GM23338 (cell line): Measurements from ENCODE around the gene PYGB. TPM values are rescaled to one million over a fixed set of nuclear protein-coding genes. Genes with fewer than 3 reads are reported as not detected.

Experiments
- ATAC-seq: fragments of 200-7000 bp; cut with Tn5 transposase; 3 replicates; pipeline ENCODE4 v1.9.1; 2020
- DNase-seq: peaks from one replicate; pipeline ENCODE4 v3.0.0-alpha.2; 2015; ENCODE audit warnings: low spot score
- H2AFZ ChIP-seq: fragments of 200-600 bp; sonication (generic); 2 replicates; pipeline ENCODE4 v1.8.0; 2016; ENCODE audit warnings: antibody characterized with exemption, mild to moderate bottlenecking, moderate library complexity
- H3F3A ChIP-seq: fragments of 200-600 bp; sonication (generic); replicated peaks from 2 replicates; pipeline ENCODE4 v1.8.0; 2017; ENCODE audit warnings: antibody characterized with exemption, mixed run types, low read depth
- H3K27ac ChIP-seq: fragments of 200-600 bp; sonication (generic); 2 replicates; pipeline ENCODE4 v1.6.1; 2016; ENCODE audit warnings: low read depth
- H3K27me3 ChIP-seq: fragments of 200-600 bp; sonication (generic); 2 replicates; pipeline ENCODE4 v1.8.0; 2016; ENCODE audit warnings: mild to moderate bottlenecking, mixed run types, moderate library complexity; ENCODE audit not compliant: insufficient read depth
- H3K36me3 ChIP-seq: fragments of 200-600 bp; sonication (generic); 2 replicates; pipeline ENCODE4 v1.8.0; 2016; ENCODE audit warnings: mild to moderate bottlenecking; ENCODE audit not compliant: insufficient read depth
- H3K4me1 ChIP-seq: fragments of 200-600 bp; sonication (generic); 2 replicates; pipeline ENCODE4 v1.8.0; 2016; ENCODE audit warnings: mild to moderate bottlenecking, moderate library complexity; ENCODE audit not compliant: insufficient read depth
- H3K4me2 ChIP-seq: fragments of 200-600 bp; sonication (generic); 2 replicates; pipeline ENCODE4 v1.7.1; 2017; ENCODE audit warnings: mixed run types
- H3K4me3 ChIP-seq: fragments of 200-600 bp; sonication (generic); 2 replicates; pipeline ENCODE4 v1.6.1; 2016; ENCODE audit warnings: mixed run types
- H3K79me2 ChIP-seq: fragments of 200-600 bp; sonication (generic); replicated peaks from 2 replicates; pipeline ENCODE4 v1.8.0; 2017; ENCODE audit warnings: mild to moderate bottlenecking; ENCODE audit not compliant: insufficient read depth
- H3K9me2 ChIP-seq: fragments of 200-600 bp; sonication (generic); 2 replicates; pipeline ENCODE4 v1.8.0; 2017; ENCODE audit not compliant: insufficient read depth
- H4K20me1 ChIP-seq: fragments of 200-600 bp; sonication (generic); replicated peaks from 2 replicates; pipeline ENCODE4 v1.8.0; 2017; ENCODE audit warnings: mild to moderate bottlenecking; ENCODE audit not compliant: insufficient read depth
- H3K27ac Mint-ChIP-seq: 2 replicates; pipeline ENCODE4 v1.8.0; 2020; ENCODE audit warnings: inconsistent platforms, mild to moderate bottlenecking, moderate library complexity, mixed read lengths
- H3K27me3 Mint-ChIP-seq: 3 replicates; pipeline ENCODE4 v1.8.0; 2022; ENCODE audit warnings: low read depth, mild to moderate bottlenecking, moderate library complexity, mixed read lengths, inconsistent platforms; ENCODE audit not compliant: insufficient read depth, poor library complexity
- H3K36me3 Mint-ChIP-seq: 3 replicates; pipeline ENCODE4 v1.8.0; 2021; ENCODE audit warnings: low read depth, mild to moderate bottlenecking, inconsistent platforms, moderate library complexity, mixed read lengths
- H3K4me1 Mint-ChIP-seq: 3 replicates; pipeline ENCODE4 v1.8.0; 2020; ENCODE audit warnings: mild to moderate bottlenecking, inconsistent platforms, mixed read lengths
- H3K4me3 Mint-ChIP-seq: 3 replicates; pipeline ENCODE4 v1.8.0; 2021; ENCODE audit warnings: moderate library complexity, mild to moderate bottlenecking, inconsistent platforms, mixed read lengths
- H3K9me3 Mint-ChIP-seq: 3 replicates; pipeline ENCODE4 v1.8.0; 2020; ENCODE audit warnings: moderate library complexity, mild to moderate bottlenecking, inconsistent platforms, mixed read lengths
- CREB1 ChIP-seq: fragments of 250-450 bp; sonication (Bioruptor Pico); IDR thresholded peaks from 2 replicates; pipeline ENCODE4 v1.5.0; 2020; ENCODE audit warnings: low read depth, mild to moderate bottlenecking, moderate library complexity
- EZH2 ChIP-seq: fragments of 200-600 bp; sonication (generic); IDR thresholded peaks from one replicate; pipeline ENCODE4 v1.8.0; 2017; ENCODE audit warnings: antibody characterized with exemption, mild to moderate bottlenecking, low read depth; ENCODE audit not compliant: unreplicated experiment
- EZH2phosphoT487 ChIP-seq: fragments of 200-600 bp; sonication (generic); IDR thresholded peaks from one replicate; pipeline ENCODE4 v1.8.1; 2018; ENCODE audit warnings: antibody characterized with exemption; ENCODE audit not compliant: unreplicated experiment
- JUNB ChIP-seq: IDR thresholded peaks from one replicate; pipeline ENCODE4 v1.6.1; 2016; ENCODE audit warnings: antibody characterized with exemption; ENCODE audit not compliant: unreplicated experiment
- NANOG ChIP-seq: IDR thresholded peaks from 2 replicates; pipeline ENCODE4 v1.6.1; 2016; ENCODE audit warnings: antibody characterized with exemption, borderline replicate concordance
- POLR2AphosphoS5 ChIP-seq: IDR thresholded peaks from 2 replicates; pipeline ENCODE4 v1.6.1; 2016; ENCODE audit warnings: antibody characterized with exemption, low read depth
- STAT1 ChIP-seq: IDR thresholded peaks from one replicate; pipeline ENCODE4 v1.6.1; 2016; ENCODE audit warnings: antibody characterized with exemption; ENCODE audit not compliant: unreplicated experiment
- ZNF114 ChIP-seq: fragments of 250-450 bp; sonication (Bioruptor Pico); IDR thresholded peaks from 2 replicates; pipeline ENCODE4 v1.5.0; 2020; ENCODE audit warnings: mild to moderate bottlenecking, moderate library complexity
- ZNF331 ChIP-seq: fragments of 250-450 bp; sonication (Bioruptor Pico); IDR thresholded peaks from 2 replicates; pipeline ENCODE4 v1.5.0; 2020; ENCODE audit warnings: low read depth, mild to moderate bottlenecking, moderate library complexity
- polyA plus RNA-seq: library from polyadenylated mRNA; unstranded; fragments of >200 nt; fragmentation: Nextera tagmentation; extraction: Ambion mirVana; gene quantifications from 2 replicates; pipeline ENCODE4 v1.2.1, GENCODE V29; 2016
- total RNA-seq: library from RNA; depleted of rRNA; stranded (reverse); fragments of >200 nt; shearing (Covaris generic); gene quantifications from 2 replicates; pipeline ENCODE4 v1.2.3, GENCODE V29; 2014
- TF ChIP-seq, protein P1 (sequence below): IDR thresholded peaks from 2 replicates; pipeline ENCODE4 v1.6.1; 2016; ENCODE audit warnings: antibody characterized with exemption
- TF ChIP-seq, protein P2 (sequence below): IDR thresholded peaks from one replicate; pipeline ENCODE4 v1.6.1; 2018; ENCODE audit warnings: antibody characterized with exemption; ENCODE audit not compliant: unreplicated experiment
- TF ChIP-seq, protein P3 (sequence below): fragments of 250-450 bp; sonication (Bioruptor Pico); IDR thresholded peaks from 2 replicates; pipeline ENCODE4 v1.5.0; 2020; ENCODE audit warnings: mild to moderate bottlenecking, moderate library complexity
- TF ChIP-seq, protein P4 (sequence below), 2 experiments: fragments of 200-600 bp in 1 of 2; sonication (generic) in 1 of 2; conservative IDR thresholded peaks; 2 replicates each; pipeline versions ENCODE4 v1.5.1 to v1.6.1; 2016 to 2017; ENCODE audit warnings: antibody characterized with exemption in 2 of 2, low read depth in 2 of 2, mild to moderate bottlenecking in 2 of 2, moderate library complexity in 1 of 2

Gene PYGB
- total and polyA plus RNA-seq, 2 experiments from 2014 or later = 15.6 to 64.0 TPM

DNA sequence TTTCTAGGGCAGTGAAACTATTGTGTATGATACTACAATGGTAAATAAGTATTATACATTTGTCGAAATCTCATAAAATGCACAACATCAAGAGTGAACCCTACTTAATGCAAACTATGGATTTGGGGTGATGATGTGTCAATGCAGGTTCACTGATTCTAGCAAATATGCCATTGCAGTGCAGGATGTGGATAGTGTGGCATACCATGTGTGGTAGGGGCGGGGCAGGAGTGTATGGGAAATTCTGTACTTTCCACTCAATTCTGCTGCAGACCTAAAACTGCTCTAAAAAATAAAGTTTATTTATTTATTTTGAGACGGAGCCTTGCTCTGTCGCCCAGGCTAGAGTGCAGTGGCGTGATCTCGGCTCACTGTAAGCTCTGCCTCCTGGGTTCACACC is 98.5 kb downstream of the PYGB start:
- peaks cover 14% of the 10 kb centered on the region for H3K36me3 Mint-ChIP-seq
- H3K4me1 ChIP-seq = peaks cover 9% of the 10 kb centered on the region; the same call in 1 of the 2 replicates
- no peaks in the 10 kb centered on the region for H3K9me3 Mint-ChIP-seq
- no peak overlapping the region for H3K4me3 Mint-ChIP-seq
- H3K4me2 ChIP-seq = no peak overlapping the region
- H3K27me3 Mint-ChIP-seq = no peaks in the 10 kb centered on the region
- TF ChIP-seq, protein P1, sequence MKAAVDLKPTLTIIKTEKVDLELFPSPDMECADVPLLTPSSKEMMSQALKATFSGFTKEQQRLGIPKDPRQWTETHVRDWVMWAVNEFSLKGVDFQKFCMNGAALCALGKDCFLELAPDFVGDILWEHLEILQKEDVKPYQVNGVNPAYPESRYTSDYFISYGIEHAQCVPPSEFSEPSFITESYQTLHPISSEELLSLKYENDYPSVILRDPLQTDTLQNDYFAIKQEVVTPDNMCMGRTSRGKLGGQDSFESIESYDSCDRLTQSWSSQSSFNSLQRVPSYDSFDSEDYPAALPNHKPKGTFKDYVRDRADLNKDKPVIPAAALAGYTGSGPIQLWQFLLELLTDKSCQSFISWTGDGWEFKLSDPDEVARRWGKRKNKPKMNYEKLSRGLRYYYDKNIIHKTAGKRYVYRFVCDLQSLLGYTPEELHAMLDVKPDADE = no peak
- TF ChIP-seq, protein P2, sequence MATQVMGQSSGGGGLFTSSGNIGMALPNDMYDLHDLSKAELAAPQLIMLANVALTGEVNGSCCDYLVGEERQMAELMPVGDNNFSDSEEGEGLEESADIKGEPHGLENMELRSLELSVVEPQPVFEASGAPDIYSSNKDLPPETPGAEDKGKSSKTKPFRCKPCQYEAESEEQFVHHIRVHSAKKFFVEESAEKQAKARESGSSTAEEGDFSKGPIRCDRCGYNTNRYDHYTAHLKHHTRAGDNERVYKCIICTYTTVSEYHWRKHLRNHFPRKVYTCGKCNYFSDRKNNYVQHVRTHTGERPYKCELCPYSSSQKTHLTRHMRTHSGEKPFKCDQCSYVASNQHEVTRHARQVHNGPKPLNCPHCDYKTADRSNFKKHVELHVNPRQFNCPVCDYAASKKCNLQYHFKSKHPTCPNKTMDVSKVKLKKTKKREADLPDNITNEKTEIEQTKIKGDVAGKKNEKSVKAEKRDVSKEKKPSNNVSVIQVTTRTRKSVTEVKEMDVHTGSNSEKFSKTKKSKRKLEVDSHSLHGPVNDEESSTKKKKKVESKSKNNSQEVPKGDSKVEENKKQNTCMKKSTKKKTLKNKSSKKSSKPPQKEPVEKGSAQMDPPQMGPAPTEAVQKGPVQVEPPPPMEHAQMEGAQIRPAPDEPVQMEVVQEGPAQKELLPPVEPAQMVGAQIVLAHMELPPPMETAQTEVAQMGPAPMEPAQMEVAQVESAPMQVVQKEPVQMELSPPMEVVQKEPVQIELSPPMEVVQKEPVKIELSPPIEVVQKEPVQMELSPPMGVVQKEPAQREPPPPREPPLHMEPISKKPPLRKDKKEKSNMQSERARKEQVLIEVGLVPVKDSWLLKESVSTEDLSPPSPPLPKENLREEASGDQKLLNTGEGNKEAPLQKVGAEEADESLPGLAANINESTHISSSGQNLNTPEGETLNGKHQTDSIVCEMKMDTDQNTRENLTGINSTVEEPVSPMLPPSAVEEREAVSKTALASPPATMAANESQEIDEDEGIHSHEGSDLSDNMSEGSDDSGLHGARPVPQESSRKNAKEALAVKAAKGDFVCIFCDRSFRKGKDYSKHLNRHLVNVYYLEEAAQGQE = no peak
- TF ChIP-seq CREB1 (CRISPR knock-in tag) (no peak), STAT1 (no peak), NANOG (no peak), EZH2 (no peak), EZH2phosphoT487 (no peak), ZNF114 (no peak), ZNF331 (CRISPR knock-in tag) (no peak), JUNB (no peak), POLR2AphosphoS5 (no peak)
- TF ChIP-seq, protein P3, sequence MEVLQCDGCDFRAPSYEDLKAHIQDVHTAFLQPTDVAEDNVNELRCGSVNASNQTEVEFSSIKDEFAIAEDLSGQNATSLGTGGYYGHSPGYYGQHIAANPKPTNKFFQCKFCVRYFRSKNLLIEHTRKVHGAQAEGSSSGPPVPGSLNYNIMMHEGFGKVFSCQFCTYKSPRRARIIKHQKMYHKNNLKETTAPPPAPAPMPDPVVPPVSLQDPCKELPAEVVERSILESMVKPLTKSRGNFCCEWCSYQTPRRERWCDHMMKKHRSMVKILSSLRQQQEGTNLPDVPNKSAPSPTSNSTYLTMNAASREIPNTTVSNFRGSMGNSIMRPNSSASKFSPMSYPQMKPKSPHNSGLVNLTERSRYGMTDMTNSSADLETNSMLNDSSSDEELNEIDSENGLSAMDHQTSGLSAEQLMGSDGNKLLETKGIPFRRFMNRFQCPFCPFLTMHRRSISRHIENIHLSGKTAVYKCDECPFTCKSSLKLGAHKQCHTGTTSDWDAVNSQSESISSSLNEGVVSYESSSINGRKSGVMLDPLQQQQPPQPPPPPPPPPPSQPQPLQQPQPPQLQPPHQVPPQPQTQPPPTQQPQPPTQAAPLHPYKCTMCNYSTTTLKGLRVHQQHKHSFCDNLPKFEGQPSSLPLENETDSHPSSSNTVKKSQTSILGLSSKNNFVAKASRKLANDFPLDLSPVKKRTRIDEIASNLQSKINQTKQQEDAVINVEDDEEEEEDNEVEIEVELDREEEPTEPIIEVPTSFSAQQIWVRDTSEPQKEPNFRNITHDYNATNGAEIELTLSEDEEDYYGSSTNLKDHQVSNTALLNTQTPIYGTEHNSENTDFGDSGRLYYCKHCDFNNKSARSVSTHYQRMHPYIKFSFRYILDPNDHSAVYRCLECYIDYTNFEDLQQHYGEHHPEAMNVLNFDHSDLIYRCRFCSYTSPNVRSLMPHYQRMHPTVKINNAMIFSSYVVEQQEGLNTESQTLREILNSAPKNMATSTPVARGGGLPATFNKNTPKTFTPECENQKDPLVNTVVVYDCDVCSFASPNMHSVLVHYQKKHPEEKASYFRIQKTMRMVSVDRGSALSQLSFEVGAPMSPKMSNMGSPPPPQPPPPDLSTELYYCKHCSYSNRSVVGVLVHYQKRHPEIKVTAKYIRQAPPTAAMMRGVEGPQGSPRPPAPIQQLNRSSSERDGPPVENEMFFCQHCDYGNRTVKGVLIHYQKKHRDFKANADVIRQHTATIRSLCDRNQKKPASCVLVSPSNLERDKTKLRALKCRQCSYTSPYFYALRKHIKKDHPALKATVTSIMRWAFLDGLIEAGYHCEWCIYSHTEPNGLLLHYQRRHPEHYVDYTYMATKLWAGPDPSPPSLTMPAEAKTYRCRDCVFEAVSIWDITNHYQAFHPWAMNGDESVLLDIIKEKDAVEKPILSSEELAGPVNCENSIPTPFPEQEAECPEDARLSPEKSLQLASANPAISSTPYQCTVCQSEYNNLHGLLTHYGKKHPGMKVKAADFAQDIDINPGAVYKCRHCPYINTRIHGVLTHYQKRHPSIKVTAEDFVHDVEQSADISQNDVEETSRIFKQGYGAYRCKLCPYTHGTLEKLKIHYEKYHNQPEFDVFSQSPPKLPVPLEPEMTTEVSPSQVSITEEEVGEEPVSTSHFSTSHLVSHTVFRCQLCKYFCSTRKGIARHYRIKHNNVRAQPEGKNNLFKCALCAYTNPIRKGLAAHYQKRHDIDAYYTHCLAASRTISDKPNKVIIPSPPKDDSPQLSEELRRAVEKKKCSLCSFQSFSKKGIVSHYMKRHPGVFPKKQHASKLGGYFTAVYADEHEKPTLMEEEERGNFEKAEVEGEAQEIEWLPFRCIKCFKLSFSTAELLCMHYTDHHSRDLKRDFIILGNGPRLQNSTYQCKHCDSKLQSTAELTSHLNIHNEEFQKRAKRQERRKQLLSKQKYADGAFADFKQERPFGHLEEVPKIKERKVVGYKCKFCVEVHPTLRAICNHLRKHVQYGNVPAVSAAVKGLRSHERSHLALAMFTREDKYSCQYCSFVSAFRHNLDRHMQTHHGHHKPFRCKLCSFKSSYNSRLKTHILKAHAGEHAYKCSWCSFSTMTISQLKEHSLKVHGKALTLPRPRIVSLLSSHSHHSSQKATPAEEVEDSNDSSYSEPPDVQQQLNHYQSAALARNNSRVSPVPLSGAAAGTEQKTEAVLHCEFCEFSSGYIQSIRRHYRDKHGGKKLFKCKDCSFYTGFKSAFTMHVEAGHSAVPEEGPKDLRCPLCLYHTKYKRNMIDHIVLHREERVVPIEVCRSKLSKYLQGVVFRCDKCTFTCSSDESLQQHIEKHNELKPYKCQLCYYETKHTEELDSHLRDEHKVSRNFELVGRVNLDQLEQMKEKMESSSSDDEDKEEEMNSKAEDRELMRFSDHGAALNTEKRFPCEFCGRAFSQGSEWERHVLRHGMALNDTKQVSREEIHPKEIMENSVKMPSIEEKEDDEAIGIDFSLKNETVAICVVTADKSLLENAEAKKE (CRISPR knock-in tag) = no peak
- TF ChIP-seq, protein P4, sequence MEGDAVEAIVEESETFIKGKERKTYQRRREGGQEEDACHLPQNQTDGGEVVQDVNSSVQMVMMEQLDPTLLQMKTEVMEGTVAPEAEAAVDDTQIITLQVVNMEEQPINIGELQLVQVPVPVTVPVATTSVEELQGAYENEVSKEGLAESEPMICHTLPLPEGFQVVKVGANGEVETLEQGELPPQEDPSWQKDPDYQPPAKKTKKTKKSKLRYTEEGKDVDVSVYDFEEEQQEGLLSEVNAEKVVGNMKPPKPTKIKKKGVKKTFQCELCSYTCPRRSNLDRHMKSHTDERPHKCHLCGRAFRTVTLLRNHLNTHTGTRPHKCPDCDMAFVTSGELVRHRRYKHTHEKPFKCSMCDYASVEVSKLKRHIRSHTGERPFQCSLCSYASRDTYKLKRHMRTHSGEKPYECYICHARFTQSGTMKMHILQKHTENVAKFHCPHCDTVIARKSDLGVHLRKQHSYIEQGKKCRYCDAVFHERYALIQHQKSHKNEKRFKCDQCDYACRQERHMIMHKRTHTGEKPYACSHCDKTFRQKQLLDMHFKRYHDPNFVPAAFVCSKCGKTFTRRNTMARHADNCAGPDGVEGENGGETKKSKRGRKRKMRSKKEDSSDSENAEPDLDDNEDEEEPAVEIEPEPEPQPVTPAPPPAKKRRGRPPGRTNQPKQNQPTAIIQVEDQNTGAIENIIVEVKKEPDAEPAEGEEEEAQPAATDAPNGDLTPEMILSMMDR (conservative IDR thresholded peaks at IDR 0.05; ENCODE audit: low read depth in 2 of 2) = no peak
- no peaks in the 10 kb centered on the region for H3F3A ChIP-seq
- H2AFZ ChIP-seq = no peak overlapping the region
- H3K27ac Mint-ChIP-seq = no peak overlapping the region
- peaks cover 15% of the 10 kb centered on the region for H3K4me1 Mint-ChIP-seq
- DNase-seq (no peak), ATAC-seq (no peak)
- H3K27ac ChIP-seq = no peak overlapping the region
- no peaks in the 10 kb centered on the region for H3K36me3 ChIP-seq
- H4K20me1 ChIP-seq = peaks cover 31% of the 10 kb centered on the region
- H3K27me3 ChIP-seq = no peaks in the 10 kb centered on the region
- H3K9me2 ChIP-seq = no peaks in the 10 kb centered on the region
- peaks cover 98% of the 10 kb centered on the region for H3K79me2 ChIP-seq
- H3K4me3 ChIP-seq = no peak overlapping the region
